Effector CD4-positive, alpha-beta T cell (primary cell): ENCODE data around the gene IER5L.
"Not testable (repeated sequence)": the region's sequence is repeated elsewhere in the genome, so short reads cannot be mapped to it uniquely, and the experiment has no call there.

Experiments
- DNase-seq: peaks from one replicate; pipeline ENCODE4 v3.0.0-alpha.2; 2020

Gene IER5L

DNA sequence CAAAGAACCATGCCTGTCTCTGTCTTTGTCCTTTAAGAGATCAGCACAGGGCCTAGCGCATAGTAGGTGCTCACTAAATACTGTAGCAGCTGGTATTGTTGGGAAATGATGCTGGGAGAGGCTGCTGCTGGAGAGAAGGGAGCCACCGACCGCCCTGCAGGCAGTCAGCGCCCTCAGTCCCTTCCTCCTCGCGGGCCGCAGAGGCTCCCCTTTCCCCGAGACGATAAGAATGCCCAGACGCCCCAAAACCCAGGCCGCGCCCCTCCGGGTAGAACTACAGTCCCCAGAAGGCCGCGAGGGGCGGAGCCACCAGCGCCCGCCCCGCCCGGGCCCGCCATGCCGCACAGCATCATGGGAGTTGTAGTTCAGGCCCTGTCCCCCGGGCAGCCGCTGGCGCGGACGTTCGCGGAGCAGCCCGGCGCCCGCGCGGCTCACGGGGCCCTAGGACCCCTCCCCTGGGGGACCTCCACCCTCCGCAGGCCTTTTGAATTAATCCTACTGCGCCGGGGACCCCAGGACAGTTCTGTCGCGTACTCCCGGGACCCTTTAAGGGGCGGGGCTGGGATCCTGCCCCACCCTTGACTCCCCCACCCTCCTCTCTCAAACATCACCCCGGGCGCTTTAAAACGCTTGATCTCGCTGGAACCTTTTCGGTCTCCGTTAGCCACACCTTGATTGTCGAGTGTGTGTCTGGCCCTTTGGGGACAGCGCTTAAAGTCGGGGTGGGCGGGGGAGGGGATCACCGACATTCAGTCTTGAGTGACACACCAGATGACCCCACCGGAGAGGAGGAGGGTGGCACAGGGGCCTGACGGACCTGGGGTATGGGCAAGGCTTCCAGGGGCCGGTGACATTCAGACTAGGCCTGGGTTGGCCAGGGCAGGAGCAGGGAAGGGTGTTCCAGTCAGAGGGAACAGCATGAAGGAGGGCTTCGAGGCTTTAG, 24.8 kb upstream of the IER5L start:
- DNase-seq: peak; percentile 92

DNA sequence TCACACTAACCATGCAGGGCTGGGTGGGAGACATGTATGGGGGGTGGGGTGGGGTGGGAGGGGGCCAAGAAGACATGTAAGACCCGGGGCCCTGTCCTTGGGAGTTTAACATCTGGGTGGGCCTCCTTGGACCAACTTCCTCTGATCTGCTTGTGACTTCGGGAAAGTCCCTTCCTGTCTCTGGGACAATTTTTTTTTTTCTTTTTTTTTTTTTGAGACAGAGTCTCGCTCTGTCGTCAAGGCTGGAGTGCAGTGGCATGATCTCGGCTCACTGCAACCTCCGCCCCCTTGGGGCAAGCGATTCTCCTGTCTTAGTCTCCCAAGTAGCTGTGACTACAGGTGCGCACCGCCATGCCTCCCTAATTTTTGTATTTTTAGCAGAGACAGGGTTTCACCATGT, 23.8 kb upstream of the IER5L start:
- no peak for DNase-seq

DNA sequence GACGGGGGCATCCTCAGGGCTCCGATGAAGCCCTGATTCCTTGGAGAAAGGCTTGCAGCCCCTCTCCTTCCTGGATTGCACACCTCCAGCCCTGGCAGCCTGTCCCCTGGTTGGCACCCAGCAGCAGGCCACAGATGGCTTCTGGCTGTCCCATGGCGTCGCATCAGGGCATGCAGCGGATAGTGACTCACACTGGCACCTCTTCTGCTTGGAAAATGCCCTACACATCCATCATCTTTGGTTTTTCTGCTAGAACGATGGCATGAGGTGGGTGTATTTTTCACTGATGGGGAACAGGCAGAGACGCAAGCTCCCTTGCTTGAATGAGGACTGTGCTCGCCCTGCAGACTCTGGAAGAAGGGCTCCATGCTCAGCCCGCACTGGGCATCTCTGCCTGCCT, 23.2 kb upstream of the IER5L start:
- DNase-seq: no peak

DNA sequence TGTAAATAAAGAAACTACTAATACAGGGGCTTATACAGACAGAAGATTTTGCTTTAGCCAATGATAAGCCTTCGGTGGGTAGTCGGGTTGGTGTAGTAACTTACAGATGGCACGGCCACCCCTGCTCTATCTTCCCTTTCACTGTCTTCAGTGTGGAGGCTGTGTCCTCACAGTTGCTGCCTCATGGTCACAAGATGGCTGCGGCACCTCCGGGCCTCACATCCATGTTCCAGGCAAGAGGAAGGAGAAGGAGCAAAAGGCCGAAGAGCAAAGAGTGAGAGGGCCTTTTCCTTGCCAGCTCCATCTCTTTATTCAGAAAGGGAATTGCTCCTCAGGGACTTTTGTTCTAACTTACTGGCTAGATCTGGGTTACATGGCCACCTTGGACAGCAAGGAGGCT, 22.2 kb upstream of the IER5L start:
- no peak for DNase-seq

DNA sequence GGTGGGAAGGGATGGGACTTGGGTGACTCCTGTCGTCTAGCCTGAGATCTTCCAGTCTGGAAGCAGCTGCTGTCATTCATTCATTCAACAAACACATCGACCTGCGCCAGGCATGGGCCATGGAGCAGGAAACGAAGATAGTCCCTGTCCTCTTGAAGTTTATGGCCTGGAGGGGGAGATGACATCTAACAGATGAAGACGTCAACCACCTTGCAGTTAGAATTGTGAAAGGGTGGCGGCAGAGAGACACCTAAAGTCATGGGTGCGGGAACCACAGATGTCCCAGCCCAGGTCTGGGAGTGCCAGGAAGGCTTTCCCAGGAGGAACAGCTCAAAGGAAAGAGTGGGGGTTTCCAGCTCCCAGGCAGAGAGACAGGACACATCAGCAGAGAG, 21.0 kb upstream of the IER5L start:
- no peak for DNase-seq

DNA sequence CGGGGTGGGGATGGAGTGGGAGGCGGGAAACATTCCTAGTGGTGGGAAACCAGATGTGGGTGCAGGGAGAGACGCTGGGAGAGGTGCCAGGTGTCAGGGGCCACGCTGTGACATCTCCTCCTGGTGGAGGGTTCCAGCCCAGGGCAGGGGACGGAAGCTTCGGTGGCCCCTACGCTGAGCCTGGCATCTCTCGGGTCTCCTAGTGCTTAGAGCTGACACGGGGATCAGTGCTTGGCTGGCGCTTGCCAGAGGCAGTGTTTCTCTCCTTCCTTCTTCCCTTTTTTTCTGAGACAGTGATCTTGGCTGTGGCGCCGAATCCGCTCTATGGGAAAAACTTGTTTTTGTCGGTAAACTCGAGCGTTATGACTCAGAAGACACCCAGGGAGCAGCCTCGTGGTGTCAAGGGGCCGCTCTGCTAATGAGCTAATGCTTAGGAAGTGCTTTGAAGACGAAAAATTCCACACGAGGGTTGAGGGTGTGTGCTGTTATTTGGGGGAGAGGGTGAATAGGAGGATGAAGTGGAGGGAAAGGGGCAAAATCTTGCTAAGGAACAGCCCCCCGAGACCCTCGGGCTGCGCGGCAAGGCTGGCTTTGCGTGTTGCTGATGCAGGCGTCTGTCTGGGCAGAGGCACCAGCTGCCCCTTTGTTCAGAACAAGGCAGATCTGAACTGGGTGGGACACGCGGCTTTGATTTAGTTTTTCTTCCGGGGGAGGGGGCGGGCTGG, 20.4 kb upstream of the IER5L start:
- no peak for DNase-seq

DNA sequence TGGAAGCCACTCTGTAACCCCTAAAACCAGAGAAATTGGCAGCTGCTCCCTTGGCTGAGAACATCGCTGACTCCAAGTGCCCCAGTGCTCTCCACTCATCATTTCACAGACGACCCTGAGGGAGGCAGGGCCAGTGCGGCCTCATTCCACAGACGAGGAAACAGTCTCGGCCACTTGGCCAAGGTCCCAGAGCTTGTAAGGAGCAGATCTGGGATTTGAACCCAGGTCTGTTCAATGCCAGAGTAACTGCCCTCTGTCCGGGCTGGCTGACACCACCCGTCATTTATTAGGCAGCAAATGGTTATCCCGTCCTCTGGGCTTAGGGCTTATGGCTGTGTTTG, 19.9 kb upstream of the IER5L start:
- DNase-seq: no peak

DNA sequence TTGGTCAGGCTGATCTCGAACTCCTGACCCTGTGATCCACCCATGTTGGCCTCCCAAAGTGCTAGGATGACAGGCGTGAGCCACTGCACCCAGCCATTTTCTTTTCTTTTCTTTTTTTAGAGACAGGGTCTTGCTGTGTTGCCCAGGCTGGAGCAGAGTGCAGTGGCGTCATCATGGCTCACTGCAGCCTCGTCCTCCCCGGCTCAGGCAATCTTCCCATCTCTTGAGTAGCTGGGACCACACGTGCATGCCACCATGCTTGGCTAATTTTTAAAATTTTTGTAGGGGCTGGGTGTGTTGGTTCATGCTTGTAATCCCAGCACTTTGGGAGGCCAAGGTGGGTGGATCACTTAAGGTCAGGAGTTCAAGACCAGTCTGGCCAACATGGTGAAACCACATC, 19.0 kb upstream of the IER5L start:
- not testable (repeated sequence) for DNase-seq

DNA sequence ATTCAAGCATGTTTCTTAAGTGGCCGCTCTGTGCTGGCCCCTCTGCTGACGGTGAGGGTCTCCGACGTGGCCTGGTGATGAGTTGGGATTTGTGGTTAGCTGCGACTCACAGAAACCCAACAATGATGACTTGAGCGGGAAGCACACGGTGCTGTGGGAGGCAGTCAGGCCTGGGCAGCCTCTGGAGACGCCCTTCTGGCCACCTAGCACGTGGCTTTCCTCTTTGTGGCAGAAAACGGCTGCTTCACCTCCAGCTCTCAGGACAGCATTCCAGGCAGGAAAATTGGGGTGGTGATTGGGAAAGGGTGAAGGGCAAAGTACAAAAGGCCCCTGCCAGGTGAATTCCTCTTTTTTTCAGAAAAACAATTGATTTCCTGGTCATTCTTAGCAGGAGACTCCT, 17.5 kb upstream of the IER5L start:
- no peak for DNase-seq

DNA sequence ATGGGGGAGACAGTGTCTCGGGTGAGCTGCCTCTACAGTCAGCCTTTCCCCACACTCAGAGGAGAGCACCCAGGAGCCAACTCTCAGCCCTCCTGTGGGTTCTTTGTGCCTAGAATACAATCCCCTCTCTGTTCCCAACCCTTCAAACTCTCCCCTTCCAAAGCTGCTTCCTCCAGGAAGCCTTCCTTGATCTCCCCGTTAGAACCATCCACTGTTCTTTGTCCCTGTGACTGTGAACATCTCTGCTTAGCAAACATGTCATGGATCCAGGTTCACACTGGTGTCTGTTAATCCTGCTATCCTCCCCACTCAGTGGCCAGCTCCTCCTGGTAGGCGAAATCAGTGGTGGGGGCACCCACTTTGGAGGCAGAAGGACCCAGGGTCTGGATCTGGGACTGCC, 16.2 kb upstream of the IER5L start:
- no peak for DNase-seq

DNA sequence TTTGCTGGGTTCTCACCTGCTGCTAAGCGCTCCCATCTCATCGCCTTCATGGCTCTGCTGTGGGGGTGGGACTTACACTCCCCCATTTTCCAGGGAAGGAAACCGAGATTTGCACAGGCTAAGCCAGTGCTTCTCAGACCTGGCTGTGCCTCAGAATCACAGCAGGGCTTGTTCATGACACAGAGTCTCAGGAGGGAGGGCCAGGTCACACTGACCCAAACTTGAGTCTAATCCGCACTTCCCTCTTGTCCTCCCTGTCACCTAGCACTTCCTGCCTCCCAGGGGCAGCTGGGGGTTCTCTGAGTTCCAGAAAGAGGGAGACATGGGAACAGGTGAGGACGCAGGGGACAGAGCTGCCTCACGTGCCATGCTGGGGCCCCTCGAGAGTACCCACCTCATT, 15.6 kb upstream of the IER5L start:
- no peak for DNase-seq

DNA sequence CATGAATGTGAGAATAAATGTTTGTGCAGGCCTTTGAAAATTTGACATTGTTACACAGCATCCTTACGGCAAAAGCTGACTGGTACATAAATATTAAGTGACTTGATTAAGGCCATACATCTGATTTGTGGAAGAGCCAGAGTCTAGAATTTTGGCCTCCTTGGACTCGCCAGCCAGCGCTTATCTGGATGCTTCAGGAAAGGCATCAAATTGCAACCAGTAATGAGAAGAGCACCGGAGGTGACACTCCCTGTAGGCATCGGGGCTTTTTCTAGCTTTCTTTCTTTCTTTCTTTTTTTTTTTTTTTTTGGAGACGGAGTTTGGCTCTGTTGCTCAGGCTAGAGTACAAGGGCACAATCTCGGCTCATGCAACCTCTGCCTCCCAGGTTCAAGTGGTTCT, 13.2 kb upstream of the IER5L start:
- no peak for DNase-seq

DNA sequence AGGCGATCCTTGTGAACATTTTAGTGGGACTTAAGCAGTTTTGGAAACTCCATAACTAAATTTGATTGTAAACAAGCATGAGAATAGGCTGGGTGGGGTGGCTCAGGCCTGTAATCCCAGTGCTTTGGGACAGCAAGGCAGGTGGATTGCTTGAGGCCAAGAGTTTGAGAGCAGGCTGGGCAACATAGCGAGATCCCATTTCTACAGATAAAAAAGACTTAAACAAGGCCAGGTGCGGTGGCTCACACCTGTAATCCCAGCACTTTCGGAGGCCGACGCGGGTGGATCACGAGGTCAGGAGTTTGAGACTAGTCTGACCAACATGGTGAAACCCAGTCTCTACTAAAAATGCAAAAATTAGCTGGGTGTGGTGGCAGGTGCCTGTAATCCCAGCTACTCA, 11.9 kb upstream of the IER5L start:
- not testable (repeated sequence) for DNase-seq

DNA sequence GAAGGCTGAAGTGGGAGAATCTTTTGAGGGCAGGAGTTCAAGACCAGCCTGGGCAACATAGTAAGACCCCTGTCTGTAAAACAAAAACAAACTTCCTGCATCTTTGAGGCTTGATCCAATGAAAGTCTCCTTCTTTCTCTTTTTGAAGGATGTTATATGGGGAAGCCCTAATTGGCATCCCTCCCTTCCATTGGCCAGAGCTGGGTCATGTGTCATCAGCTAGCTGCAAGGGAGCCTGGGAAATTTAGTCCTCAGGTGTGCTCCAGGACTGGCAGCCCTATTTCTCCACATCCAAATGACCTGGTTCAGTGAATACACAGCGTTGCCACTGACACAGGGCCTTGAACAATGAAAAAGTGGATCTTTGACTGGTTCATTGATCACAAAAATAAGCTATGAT, 9.0 kb upstream of the IER5L start:
- no peak for DNase-seq

DNA sequence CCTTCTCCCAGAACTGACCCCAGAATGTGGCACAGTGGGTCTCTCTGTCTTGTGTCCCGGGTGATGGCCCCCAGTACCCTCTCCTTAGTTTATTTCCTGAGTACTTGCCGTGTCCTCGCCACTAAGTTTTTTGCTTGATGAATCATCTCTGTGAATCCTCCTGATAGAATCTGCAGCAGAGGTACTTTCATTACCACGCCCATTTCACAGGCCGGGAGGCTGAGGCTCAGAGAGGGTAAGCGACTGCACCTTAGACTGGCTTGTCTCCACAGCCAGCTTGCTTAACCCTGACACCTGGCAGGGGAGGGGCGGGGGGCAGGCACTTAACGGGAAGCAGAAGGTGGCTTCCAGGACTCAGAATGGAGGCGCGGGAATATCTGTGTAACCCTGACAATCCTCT, 7.9 kb upstream of the IER5L start:
- no peak for DNase-seq

DNA sequence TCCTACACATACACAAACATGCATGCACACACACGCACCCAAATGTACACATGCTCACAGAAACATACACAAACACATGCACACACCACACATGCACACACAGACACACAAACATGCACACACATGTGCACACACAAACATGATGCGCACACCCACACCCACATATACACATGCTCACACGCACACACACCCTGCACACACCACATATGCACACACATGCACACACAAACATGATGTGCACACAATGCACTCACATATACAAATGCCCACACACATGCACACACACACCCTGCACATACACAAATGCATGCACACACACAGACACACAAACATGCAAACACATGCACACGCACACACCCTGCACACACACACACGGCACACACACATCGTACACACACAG, 7.3 kb upstream of the IER5L start:
- DNase-seq: no peak

DNA sequence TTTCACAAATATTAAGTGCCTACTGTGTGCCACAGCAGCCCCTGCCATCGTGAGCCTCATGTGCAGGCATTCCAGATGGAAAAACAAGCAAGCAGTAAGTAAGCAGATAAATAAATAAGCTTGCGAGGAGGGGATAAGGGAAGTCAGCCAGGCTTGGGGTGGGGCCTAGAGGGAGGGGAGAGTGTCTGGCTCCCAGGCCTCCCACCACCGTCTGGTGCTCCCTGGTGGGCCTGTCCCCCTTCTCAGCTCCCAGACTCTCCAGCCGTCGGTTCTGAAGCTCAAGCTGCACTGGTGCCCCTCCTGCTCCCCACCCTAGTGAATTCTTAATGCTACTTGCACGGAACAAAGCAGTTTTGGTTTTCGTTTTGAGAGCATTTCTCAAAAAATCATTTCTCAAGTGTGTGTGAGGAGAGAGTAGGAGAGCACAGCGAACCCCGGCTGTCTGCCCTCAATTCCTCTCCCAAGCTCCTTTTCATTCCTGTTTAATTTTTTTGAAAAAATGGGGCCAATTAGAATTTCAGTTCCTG, 6.6 kb upstream of the IER5L start:
- DNase-seq: no peak

DNA sequence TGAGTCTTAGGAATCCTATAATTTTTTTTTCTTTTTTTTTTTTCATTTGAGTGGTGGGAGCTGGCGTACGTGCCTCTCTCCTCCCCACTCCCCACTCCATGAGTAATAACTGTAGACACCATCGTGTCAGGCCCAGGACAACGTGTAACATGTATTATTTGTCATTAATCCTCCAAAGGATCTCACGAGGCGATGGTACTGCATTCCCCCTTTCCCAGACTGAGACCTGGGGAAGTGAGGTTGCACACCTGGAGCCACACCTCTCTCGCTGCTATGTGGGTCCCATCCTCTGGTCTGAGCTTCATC, 6.1 kb upstream of the IER5L start:
- no peak for DNase-seq

DNA sequence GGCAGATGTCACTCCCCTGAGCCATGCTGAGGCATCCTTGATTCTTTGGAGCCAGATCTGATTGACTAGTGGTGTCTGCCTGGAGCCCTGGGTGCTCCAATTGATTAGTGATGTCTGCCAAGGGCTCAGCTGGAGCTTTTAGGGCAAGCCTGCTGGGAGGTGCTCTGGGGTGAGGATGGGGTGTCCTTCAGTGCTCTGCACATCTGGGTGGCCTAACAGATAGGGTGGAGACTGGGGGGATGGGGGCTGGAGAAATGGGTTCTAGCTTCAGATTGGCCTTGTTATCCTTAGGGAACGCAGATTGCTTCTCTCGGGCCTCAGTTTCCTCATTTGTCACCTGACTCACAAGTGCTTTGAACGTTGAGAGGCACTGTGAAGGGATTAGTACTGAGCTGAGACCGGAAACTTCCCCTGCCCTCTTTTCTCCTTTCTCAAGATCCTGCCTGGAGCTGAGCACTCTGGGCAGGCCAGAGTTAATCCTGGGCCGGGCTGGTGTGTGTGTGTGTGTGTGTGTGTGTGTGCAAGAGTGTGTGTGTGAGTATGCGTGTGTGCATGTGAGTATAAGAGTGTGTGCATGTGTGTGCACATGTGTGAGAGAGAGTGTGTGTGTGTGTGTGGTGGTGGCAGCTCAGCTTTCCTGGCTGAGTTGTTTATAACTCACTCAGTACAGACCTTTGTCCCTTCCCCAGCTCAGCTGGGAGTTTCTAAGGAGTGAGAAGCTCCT, 5.6 kb upstream of the IER5L start:
- DNase-seq: no peak

DNA sequence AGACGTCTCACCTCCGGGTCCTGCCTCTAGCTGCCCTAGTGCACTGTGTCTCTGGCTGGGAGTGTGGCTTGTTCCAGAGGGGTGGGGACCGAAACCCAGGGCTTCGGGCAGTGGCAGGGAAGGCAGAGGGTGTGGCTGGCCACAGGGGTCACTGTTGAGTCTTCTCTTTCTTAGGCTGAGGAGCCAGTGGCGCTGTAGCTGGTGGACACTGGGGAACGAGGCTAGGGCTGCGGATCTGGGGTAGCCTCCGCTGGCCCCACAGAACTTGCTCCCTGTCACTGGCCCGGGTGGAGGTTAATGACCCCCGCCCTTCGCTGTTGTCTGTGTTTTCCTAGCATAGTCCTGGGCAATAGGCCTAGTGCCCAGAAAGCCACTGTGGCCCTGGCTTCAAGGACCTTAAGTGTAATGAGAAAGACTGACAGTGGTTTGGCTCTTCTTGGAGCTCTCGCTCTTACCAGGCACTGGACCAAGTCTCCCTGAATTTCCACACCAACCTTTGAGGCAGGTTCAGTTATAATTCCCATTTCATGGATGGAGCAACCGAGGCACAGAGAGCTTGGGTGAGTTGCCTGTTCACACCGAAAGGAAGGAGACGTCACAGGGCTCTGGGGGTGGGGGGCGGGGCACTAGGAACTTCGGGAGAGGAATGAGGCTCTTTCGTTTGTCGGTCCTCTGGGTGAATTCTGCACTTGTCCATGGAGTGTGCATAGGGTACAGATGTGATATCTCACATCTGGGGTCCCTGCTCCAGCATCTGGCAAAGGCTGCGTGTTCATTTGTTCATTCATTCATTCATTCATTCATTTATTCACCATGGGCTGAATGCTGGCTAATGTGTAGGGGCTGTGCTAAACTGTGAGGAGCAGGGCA, 4.8 kb upstream of the IER5L start:
- no peak for DNase-seq

DNA sequence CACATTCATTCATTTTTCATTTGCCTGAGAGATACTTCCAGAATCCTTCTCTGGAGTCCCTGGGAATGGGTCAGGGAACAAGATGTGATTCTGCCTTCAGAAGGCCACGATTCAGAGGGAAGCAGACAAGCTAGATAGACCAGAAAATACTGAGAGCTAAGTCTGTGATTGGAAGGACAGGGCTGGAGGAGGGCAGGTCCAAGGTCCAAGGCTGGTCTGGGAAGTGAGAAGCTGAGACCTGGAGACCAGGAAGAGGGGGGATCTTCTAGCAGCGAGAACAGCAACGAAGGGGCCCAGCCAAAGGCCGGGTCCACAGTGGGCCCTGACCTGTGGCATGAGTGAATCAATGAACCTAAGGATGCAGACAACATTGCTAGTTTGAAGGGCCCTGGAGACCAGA, 4.1 kb upstream of the IER5L start:
- no peak for DNase-seq

DNA sequence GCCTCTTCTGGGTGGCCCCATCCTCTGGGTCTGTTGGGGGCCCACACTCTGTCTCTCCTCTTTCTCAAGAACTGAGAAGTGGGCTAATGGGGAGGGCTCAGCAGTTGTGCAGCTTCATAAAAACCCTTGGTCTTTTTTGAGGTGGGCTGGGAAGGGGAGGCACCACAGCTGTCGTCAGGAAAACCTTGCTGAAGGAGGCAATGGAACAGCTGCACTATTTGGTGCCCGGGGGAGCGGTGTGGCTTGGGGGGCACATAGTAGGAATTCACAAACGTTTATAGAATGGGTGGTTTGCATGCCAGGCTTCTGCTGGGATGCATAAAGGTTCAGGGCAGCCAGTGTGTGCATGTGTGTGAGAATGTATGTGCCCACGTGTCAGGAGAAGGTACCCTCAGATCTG, 3.2 kb upstream of the IER5L start:
- no peak for DNase-seq
